ENCODE data around the gene PFN3.
"Not testable (repeated sequence)": the region's sequence is repeated elsewhere in the genome, so short reads cannot be mapped to it uniquely, and the experiment has no call there.

PFN3 gene

GRCh38 chr5:177377851-177378776, 22.3 kb downstream of the PFN3 start:
- Histone ChIP-seq H3K79me2 (no peaks in the 10 kb centered on the region), H3K9ac (no peak overlapping the region), H3K36me3 (ENCODE audit: control insufficient read depth, insufficient read depth, low read length) (no peaks in the 10 kb centered on the region), H3K4me1 (peaks cover 4% of the 10 kb centered on the region), H3K27ac (no peak overlapping the region), H3K27me3 (ENCODE audit: control insufficient read depth, insufficient read depth, low read length) (no peaks in the 10 kb centered on the region), H3K9me3 (ENCODE audit: control insufficient read depth, low read length) (no peaks in the 10 kb centered on the region), H2AFZ (no peak overlapping the region), H3K4me2 (ENCODE audit: low read length) (no peak overlapping the region), H3K4me3 (ENCODE audit: low read depth, low read length) (no peak overlapping the region)
- TF ChIP-seq CTCF (IDR thresholded peaks at IDR 0.05): no peak

DNA sequence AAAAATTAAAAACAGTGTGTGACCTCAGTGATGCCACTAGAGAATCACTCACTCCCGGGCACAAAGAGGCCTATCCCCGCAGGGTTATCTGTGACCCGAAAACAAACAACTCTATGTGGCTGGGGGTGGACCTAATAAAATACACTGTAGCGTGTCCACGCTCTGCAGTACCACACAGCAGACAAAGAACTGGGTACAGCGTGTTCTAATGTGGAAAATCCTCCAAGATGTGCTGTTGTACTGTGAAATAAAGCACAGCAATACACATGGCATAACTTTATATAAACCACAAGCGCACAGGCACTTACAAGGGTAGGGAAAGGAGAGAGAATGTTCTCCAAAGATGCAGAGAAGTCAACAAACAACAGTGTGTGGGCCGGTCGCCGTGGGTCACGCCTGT, 24.4 kb downstream of the PFN3 start:
- H3K4me3 ChIP-seq (ENCODE audit: low read depth, low read length): no peak overlapping the region
- H3K9me3 ChIP-seq (ENCODE audit: control insufficient read depth, low read length): no peaks in the 10 kb centered on the region
- H3K9ac ChIP-seq: no peak overlapping the region
- no peak overlapping the region for H3K4me2 ChIP-seq (ENCODE audit: low read length)
- no peaks in the 10 kb centered on the region for H3K27me3 ChIP-seq (ENCODE audit: control insufficient read depth, insufficient read depth, low read length)
- H3K79me2 ChIP-seq: no peaks in the 10 kb centered on the region
- H3K4me1 ChIP-seq: peaks cover 3% of the 10 kb centered on the region
- H3K36me3 ChIP-seq (ENCODE audit: control insufficient read depth, insufficient read depth, low read length): no peaks in the 10 kb centered on the region
- H3K27ac ChIP-seq: no peak overlapping the region
- TF ChIP-seq CTCF (IDR thresholded peaks at IDR 0.05): no peak
- no peak overlapping the region for H2AFZ ChIP-seq

GRCh38 chr5:177375516-177375915, 24.9 kb downstream of the PFN3 start:
- H2AFZ ChIP-seq; H3K36me3 ChIP-seq (ENCODE audit: control insufficient read depth, insufficient read depth, low read length); H3K9me3 ChIP-seq (ENCODE audit: control insufficient read depth, low read length); H3K4me1 ChIP-seq; H3K9ac ChIP-seq; H3K27me3 ChIP-seq (ENCODE audit: control insufficient read depth, insufficient read depth, low read length); H3K4me2 ChIP-seq (ENCODE audit: low read length); H3K79me2 ChIP-seq; H3K27ac ChIP-seq; H3K4me3 ChIP-seq (ENCODE audit: low read depth, low read length): not testable (repeated sequence)

DNA sequence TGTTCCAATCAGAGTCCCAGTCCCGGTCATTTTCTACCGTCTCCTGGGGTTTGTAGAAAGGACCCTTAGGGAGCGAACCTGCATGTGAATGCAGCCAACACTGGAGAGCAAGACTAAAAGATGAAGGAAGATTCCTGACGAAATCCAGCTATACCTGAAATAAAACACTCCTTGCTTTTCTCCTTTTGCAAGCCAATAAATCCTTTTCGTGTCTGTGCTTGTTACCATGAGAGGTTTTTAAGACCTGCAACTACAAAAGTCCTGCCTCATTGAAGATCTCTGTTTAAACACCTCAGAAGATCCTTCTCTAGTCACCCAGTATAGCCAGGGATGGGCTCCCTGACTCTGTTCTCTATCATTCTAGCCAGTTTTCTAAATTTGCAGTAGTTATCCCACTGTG, 26.2 kb downstream of the PFN3 start:
- Histone ChIP-seq H3K9ac (no peak overlapping the region), H3K4me3 (ENCODE audit: low read depth, low read length) (no peak overlapping the region), H3K27me3 (ENCODE audit: control insufficient read depth, insufficient read depth, low read length) (no peaks in the 10 kb centered on the region), H3K79me2 (no peaks in the 10 kb centered on the region), H3K4me1 (no peaks in the 10 kb centered on the region), H2AFZ (no peak overlapping the region), H3K36me3 (ENCODE audit: control insufficient read depth, insufficient read depth, low read length) (no peaks in the 10 kb centered on the region), H3K4me2 (ENCODE audit: low read length) (no peak overlapping the region), H3K9me3 (ENCODE audit: control insufficient read depth, low read length) (no peaks in the 10 kb centered on the region), H3K27ac (no peak overlapping the region)
- TF ChIP-seq CTCF (IDR thresholded peaks at IDR 0.05): no peak

DNA sequence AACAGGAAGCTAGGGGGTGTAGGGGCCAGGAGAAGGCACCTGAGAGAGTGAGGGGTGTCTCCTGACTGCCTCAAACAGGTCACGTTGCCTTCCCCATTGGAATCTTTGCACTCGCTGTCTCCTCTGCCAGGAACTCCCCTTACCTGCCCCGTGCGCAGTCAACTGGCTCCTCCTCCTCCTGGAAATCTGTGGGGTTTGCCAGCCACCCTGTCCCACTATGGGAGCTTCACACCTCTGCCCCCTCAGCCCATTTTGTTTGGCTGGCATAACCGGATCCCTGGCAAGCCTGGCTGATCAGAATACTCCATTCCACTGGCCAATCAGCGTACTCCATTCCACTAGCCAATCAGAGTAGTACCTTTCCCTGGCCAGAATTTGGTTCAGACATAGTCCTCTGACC, 26.7 kb downstream of the PFN3 start:
- no peak overlapping the region for H3K4me2 ChIP-seq (ENCODE audit: low read length)
- no peaks in the 10 kb centered on the region for H3K4me1 ChIP-seq
- no peak overlapping the region for H3K9ac ChIP-seq
- TF ChIP-seq CTCF (IDR thresholded peaks at IDR 0.05): no peak
- no peak overlapping the region for H2AFZ ChIP-seq
- H3K9me3 ChIP-seq (ENCODE audit: control insufficient read depth, low read length): no peaks in the 10 kb centered on the region
- no peaks in the 10 kb centered on the region for H3K36me3 ChIP-seq (ENCODE audit: control insufficient read depth, insufficient read depth, low read length)
- no peak overlapping the region for H3K27ac ChIP-seq
- no peak overlapping the region for H3K4me3 ChIP-seq (ENCODE audit: low read depth, low read length)
- H3K27me3 ChIP-seq (ENCODE audit: control insufficient read depth, insufficient read depth, low read length): no peaks in the 10 kb centered on the region
- no peaks in the 10 kb centered on the region for H3K79me2 ChIP-seq

Data from parathyroid adenoma (tissue), 2 donors.